ENCODE measurements around the gene DYNLL1. TPM values are rescaled to one million over a fixed set of nuclear protein-coding genes. Genes with fewer than 3 reads are reported as not detected.

The DYNLL1 gene
- total and polyA plus RNA-seq, 5 donors: 164 to 350 (median 256) TPM

GRCh38 chr12:120463712-120464111, 32.2 kb upstream of the DYNLL1 start:
- Histone ChIP-seq H3K27me3 (ENCODE audit: control insufficient read depth, insufficient read depth) (no peaks in the 10 kb centered on the region), H3K4me1 (ENCODE audit: control insufficient read depth, insufficient read depth, low read length) (no peaks in the 10 kb centered on the region), H3K4me3 (ENCODE audit: low read length) (no peak overlapping the region), H3K27ac (ENCODE audit: low read length) (no peak overlapping the region), H3K9me3 (ENCODE audit: control insufficient read depth, low read length) (no peaks in the 10 kb centered on the region)
- no peak for ATAC-seq
- DNase-seq: no peak
- intact Hi-C loops (cut with DNase I): no loop called here
- 89% methylated on average over 5 of the region's 5 CpGs for WGBS

DNA sequence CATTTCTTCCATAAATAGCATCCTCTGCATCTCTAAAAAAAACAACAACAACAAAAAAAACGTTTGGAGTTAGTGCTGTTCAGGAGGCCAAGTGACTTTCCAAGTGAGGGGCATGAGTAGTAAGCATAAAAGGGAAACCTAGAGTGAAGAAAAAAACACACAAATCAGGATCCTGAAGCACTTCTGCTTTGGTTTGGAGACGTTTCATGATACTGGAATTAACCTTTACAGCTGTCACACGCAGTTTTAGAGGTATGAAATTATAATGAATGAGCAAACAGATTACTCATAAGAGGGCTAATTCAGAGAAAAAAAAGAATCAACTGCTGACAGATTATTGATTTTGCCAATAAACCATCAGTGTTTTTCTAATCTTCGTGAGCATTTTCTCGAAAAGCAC, 30.2 kb upstream of the DYNLL1 start:
- H3K4me1 ChIP-seq (ENCODE audit: control insufficient read depth, insufficient read depth, low read length): peaks cover 2% of the 10 kb centered on the region
- WGBS: 48% methylated on average over 5 of the region's 5 CpGs
- no peaks in the 10 kb centered on the region for H3K9me3 ChIP-seq (ENCODE audit: control insufficient read depth, low read length)
- ATAC-seq (no peak), DNase-seq (no peak)
- no peak overlapping the region for H3K4me3 ChIP-seq (ENCODE audit: low read length)
- H3K27me3 ChIP-seq (ENCODE audit: control insufficient read depth, insufficient read depth): no peaks in the 10 kb centered on the region
- no peak overlapping the region for H3K27ac ChIP-seq (ENCODE audit: low read length)
- intact Hi-C loops (cut with DNase I): no loop called here

GRCh38 chr12:120466560-120467315, 29.2 kb upstream of the DYNLL1 start:
- Histone ChIP-seq H3K27ac (ENCODE audit: low read length) (peak overlapping the region; percentile 25), H3K4me3 (ENCODE audit: low read length) (no peak overlapping the region), H3K9me3 (ENCODE audit: control insufficient read depth, low read length) (no peaks in the 10 kb centered on the region), H3K27me3 (ENCODE audit: control insufficient read depth, insufficient read depth) (no peaks in the 10 kb centered on the region), H3K4me1 (ENCODE audit: control insufficient read depth, insufficient read depth, low read length) (peaks cover 2% of the 10 kb centered on the region)
- ATAC-seq (no peak), DNase-seq (peak in 2 of 3 donors; percentile 19 to 68)
- intact Hi-C loops (cut with DNase I): no loop called here
- 55% methylated on average over 8 of the region's 8 CpGs for WGBS

GRCh38 chr12:120467439-120467838, 28.5 kb upstream of the DYNLL1 start:
- intact Hi-C loops (cut with DNase I): no loop called here
- no peak overlapping the region for H3K4me3 ChIP-seq (ENCODE audit: low read length)
- no peaks in the 10 kb centered on the region for H3K27me3 ChIP-seq (ENCODE audit: control insufficient read depth, insufficient read depth)
- H3K9me3 ChIP-seq (ENCODE audit: control insufficient read depth, low read length): no peaks in the 10 kb centered on the region
- H3K4me1 ChIP-seq (ENCODE audit: control insufficient read depth, insufficient read depth, low read length): peaks cover 2% of the 10 kb centered on the region
- no peak overlapping the region for H3K27ac ChIP-seq (ENCODE audit: low read length)
- no peak for DNase-seq
- WGBS: 94% methylated on average over 6 of the region's 6 CpGs
- ATAC-seq: no peak

DNA sequence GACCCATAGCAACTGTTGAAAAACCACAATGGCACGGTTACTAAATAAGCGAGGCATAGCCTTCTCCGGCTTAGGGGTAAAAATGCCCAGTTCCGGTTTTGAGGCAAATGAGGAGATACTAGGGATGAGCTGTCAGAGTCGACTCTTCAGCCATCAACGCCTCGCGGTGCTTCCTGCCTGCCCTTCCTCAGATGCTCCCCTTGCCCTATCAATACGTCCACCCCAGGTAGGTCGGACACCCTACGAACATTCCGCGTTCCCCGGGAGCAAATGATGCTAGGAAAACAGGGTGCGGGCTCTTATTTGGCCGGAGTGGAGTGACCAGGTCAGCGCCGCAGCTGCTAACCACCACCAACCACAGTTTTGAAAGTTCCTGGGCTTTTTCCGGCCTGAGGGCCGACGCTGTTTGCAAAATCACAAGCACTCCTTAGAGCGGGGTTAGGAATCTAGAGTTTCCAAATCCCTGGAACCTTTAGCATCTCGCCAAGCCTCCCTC, 27.5 kb upstream of the DYNLL1 start:
- intact Hi-C loops (cut with DNase I): no loop called here
- 1% methylated on average over 23 of the region's 23 CpGs for WGBS
- Histone ChIP-seq H3K4me3 (ENCODE audit: low read length) (peak overlapping the region; percentile 99), H3K27me3 (ENCODE audit: control insufficient read depth, insufficient read depth) (no peaks in the 10 kb centered on the region), H3K9me3 (ENCODE audit: control insufficient read depth, low read length) (no peaks in the 10 kb centered on the region), H3K27ac (ENCODE audit: low read length) (peak overlapping the region; percentile 94), H3K4me1 (ENCODE audit: control insufficient read depth, insufficient read depth, low read length) (peaks cover 2% of the 10 kb centered on the region)
- peak in 2 of 3 donors; percentile 30 to 64 for DNase-seq
- ATAC-seq: peak in 1 of 2 donors; percentile 24

DNA sequence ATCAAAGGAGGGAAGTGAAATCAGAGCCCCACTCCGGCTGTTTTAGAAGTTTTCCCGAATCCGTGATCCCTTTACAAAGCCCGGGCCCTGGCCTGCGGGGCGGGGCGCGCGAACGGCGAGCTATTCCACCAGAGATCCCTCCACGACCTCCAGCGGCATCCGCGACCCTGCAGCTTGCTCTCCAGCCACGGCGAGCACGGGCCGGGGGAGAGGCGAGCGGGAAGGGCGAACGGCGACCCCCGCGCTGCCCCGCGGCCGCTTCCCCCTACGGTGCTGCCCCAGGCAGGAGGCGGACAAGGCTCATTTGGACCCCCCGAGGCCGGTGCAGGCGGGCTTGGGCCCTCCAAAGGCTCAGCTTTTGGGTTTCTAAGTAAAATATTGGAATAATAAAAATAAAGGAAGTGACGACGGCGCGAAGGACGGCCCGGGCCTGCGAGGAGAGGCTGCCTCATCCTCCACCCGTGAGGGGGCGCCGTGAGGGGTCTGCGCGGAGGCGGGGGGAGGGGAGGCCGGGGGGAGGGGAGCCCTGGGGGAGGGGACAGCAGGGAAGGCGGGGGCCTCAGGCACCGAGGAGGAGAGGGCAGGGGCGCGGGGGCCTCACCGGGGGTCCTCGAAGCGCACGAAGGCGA, 27.0 kb upstream of the DYNLL1 start:
- H3K4me1 ChIP-seq (ENCODE audit: control insufficient read depth, insufficient read depth, low read length): peaks cover 2% of the 10 kb centered on the region
- WGBS: under 1% methylated on average over 57 of the region's 57 CpGs
- peak overlapping the region; percentile 94 for H3K27ac ChIP-seq (ENCODE audit: low read length)
- intact Hi-C loops (cut with DNase I): no loop called here
- peak overlapping the region; percentile 99 for H3K4me3 ChIP-seq (ENCODE audit: low read length)
- H3K27me3 ChIP-seq (ENCODE audit: control insufficient read depth, insufficient read depth): no peaks in the 10 kb centered on the region
- H3K9me3 ChIP-seq (ENCODE audit: control insufficient read depth, low read length): no peaks in the 10 kb centered on the region
- ATAC-seq: peak; percentile 43 to 56
- peak; percentile 51 to 80 (median 79) for DNase-seq

- no peaks in the 10 kb centered on the region for H3K27me3 ChIP-seq (ENCODE audit: control insufficient read depth, insufficient read depth)
- ATAC-seq (peak; percentile 96 to 97), DNase-seq (peak; percentile 96 to 99 (median 98))
- no peaks in the 10 kb centered on the region for H3K9me3 ChIP-seq (ENCODE audit: control insufficient read depth, low read length)
- under 1% methylated on average over 88 of the region's 88 CpGs for WGBS
- H3K4me1 ChIP-seq (ENCODE audit: control insufficient read depth, insufficient read depth, low read length): peaks cover 2% of the 10 kb centered on the region
- intact Hi-C loops (cut with DNase I): loop anchor here in 1 of 4 donors (10.0 kb wide), 1 partner anchor 65 kb away; the partner anchor contains the start of gene RNF10
- H3K4me3 ChIP-seq (ENCODE audit: low read length): peak within 1 kb of the TSS; percentile 99
- H3K27ac ChIP-seq (ENCODE audit: low read length): peak within 1 kb of the TSS; percentile 94
Observed at GRCh38 chr12:120469450-120470149, 26.3 kb upstream of the DYNLL1 start, which contains the start of gene SRSF9. TSS of gene SRSF9 (minus strand) at chr12:120469748. CDS start at chr12:120469609, 139 bp downstream.

GRCh38 chr12:120470150-120470784, 25.6 kb upstream of the DYNLL1 start:
- DNase-seq: peak in 1 of 3 donors; percentile 39
- H3K9me3 ChIP-seq (ENCODE audit: control insufficient read depth, low read length): no peaks in the 10 kb centered on the region
- H3K27ac ChIP-seq (ENCODE audit: low read length): peak overlapping the region; percentile 48
- H3K27me3 ChIP-seq (ENCODE audit: control insufficient read depth, insufficient read depth): no peaks in the 10 kb centered on the region
- intact Hi-C loops (cut with DNase I): loop anchor here in 1 of 4 donors (10.0 kb wide), 1 partner anchor 65 kb away; the partner anchor contains the start of gene RNF10
- H3K4me3 ChIP-seq (ENCODE audit: low read length): peak overlapping the region; percentile 99
- peak; percentile 26 to 41 for ATAC-seq
- H3K4me1 ChIP-seq (ENCODE audit: control insufficient read depth, insufficient read depth, low read length): peaks cover 2% of the 10 kb centered on the region
- 68% methylated on average over 26 of the region's 26 CpGs for WGBS

DNA sequence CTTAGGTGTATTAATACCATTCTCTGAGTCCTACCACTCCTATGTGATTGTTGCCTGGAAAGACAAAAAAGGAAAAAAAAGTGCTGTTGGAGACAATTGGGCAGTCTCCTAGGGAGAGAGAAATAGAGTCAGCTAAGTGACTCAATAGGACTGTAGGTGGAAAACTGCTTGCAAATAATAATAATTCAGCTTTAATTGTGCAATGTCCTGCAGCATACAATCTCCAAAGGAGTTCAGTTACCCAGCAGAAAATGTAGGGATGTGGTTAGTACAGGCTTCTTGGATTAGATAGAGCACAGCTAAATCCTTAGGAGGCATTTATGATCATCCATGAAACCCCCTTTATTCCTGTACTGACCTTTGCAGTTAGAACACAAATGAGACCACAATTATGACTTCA, 23.4 kb upstream of the DYNLL1 start:
- H3K9me3 ChIP-seq (ENCODE audit: control insufficient read depth, low read length): no peaks in the 10 kb centered on the region
- H3K27me3 ChIP-seq (ENCODE audit: control insufficient read depth, insufficient read depth): no peaks in the 10 kb centered on the region
- intact Hi-C loops (cut with DNase I): loop anchor here in 1 of 4 donors (10.0 kb wide), 1 partner anchor 62 kb away; the partner anchor contains the start of gene RNF10
- ATAC-seq (no peak), DNase-seq (no peak)
- H3K4me3 ChIP-seq (ENCODE audit: low read length): no peak overlapping the region
- no peak overlapping the region for H3K27ac ChIP-seq (ENCODE audit: low read length)
- H3K4me1 ChIP-seq (ENCODE audit: control insufficient read depth, insufficient read depth, low read length): peaks cover 2% of the 10 kb centered on the region

DNA sequence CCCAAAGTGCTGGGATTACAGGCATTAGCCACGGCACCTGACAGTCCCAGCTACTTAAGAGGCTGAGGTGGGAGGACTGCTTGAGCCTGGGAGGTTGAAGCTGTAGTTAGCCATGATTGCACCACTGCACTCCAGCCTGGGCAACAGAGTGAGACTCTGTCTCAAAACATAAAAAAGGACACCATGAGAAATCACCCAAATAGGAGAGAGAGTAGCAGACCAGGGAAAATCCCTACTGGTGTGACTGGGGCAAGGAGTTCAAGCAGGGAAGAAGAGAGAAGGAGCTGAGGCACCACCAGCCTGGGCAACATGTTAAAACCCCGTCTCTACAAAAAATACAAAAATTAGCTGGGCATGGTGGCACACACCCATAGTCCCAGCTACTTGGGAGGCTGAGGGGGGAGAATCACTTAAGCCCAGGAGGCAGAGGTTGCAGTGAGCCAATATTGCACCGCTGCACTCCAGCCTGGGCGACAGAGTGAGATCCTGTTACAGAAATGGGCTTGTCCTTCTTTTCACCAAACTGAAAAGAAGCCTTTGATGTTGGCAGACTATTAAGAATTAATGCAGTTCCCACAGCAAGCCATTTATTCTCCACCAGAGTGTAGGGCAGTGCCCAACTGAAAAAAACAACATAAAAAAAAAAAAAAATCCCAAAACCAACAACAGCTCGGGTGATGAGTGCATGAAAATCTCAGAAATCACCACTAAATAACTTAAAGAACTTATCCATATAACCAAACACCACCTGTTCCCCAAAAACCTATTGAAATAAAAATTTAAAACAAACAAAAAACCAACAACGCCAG, 21.9 kb upstream of the DYNLL1 start:
- intact Hi-C loops (cut with DNase I): loop anchor here in 1 of 4 donors (10.0 kb wide), 1 partner anchor 61 kb away; the partner anchor contains the start of gene RNF10
- 78% methylated on average over 6 of the region's 6 CpGs for WGBS

More for the DNA sequence above, 21.9 kb upstream of the DYNLL1 start:
- Histone ChIP-seq H3K27me3 (ENCODE audit: control insufficient read depth, insufficient read depth) (no peaks in the 10 kb centered on the region), H3K9me3 (ENCODE audit: control insufficient read depth, low read length) (no peaks in the 10 kb centered on the region), H3K27ac (ENCODE audit: low read length) (no peak overlapping the region), H3K4me3 (ENCODE audit: low read length) (no peak overlapping the region), H3K4me1 (ENCODE audit: control insufficient read depth, insufficient read depth, low read length) (peaks cover 2% of the 10 kb centered on the region)
- ATAC-seq (no peak), DNase-seq (no peak)
